HG03159 (cell line): Measurements from ENCODE around the gene KRT36.

Source experiments
- ATAC-seq: cut with Tn5 transposase; IDR thresholded peaks from one replicate; pipeline ENCODE4 v1.9.1; 2021; ENCODE audit warnings: mild to moderate bottlenecking, moderate library complexity; ENCODE audit not compliant: unreplicated experiment

Gene KRT36

GRCh38 chr17:41480136-41480535, 9.6 kb downstream of the KRT36 start:
- no peak for ATAC-seq

GRCh38 chr17:41478237-41478636, 11.5 kb downstream of the KRT36 start:
- no peak for ATAC-seq

- ATAC-seq, result no peak
These were observed 12.6 kb downstream of the KRT36 start for GRCh38 chr17:41476866-41477815.

GRCh38 chr17:41475421-41475820, 14.3 kb downstream of the KRT36 start:
- no peak for ATAC-seq

DNA sequence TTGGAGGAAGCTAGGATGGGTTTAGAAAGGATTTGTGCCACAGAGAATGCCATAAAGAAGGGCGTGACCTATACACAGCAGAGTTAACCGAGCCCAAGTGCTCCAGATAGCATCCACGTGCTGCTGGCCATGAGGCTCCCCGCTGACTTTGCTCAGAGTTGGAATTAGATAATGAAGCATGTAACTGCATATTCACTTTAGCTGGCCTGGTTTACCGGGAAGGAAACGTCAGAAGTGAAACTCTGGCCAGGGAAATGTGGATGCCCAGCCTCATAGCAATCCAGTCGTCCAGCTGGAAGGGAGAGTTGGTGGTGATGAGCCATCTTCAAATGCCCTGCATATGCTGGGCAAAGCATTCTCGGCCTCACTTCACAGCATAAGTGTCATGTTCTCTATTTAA, 14.8 kb downstream of the KRT36 start:
- no peak for ATAC-seq

- no peak for ATAC-seq
These were observed 21.4 kb downstream of the KRT36 start for GRCh38 chr17:41468346-41468745.

GRCh38 chr17:41467561-41467960, 22.1 kb downstream of the KRT36 start:
- no peak for ATAC-seq

GRCh38 chr17:41466988-41467387, 22.7 kb downstream of the KRT36 start, which contains the start of gene KRT32:
Gene KRT32, minus strand, starts transcription at chr17:41467386. Its CDS starts 61 bp downstream, at chr17:41467325.
- no peak for ATAC-seq

- ATAC-seq, result no peak
These were observed 25.0 kb downstream of the KRT36 start for GRCh38 chr17:41464682-41465081.

DNA sequence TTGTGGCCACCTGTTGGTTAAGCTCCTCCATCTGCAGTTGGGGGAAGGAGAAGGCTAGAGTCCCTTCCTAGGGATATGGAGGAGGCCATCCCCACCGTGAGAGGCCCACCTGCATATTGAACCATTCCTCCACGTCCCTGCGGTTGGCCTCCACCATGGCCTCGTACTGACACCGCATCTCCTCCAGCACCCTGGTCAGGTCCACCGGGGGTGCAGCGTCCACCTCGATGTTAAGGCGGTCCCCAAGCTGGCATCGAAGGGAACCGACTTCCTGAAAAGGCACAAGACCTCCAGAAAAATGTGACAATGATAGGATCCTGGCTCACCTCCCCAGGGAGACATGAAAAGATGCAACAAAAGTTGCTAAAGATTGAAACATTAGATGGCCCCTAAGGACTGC, 25.5 kb downstream of the KRT36 start:
- no peak for ATAC-seq

DNA sequence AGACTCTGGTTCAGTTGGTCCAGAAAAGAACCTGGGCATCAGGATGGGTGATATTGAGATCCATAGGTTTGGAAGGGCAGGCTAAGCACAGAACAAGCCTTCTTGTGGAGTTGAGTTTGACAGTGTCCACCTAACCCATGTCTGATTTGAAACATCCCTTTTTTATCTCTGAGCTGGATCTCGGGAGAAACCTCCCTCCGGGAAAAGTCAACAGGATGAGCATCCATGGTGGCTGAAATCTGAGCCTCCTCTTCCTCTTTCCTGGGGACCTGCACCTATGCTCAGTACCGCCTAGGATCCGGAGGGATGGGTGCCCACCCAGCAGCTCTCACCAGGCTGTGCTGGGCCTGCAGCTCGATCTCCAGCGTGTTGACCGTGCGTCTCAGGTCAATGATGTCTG, 26.0 kb downstream of the KRT36 start:
- no peak for ATAC-seq

GRCh38 chr17:41462705-41463104, 27.0 kb downstream of the KRT36 start:
- ATAC-seq, result no peak

DNA sequence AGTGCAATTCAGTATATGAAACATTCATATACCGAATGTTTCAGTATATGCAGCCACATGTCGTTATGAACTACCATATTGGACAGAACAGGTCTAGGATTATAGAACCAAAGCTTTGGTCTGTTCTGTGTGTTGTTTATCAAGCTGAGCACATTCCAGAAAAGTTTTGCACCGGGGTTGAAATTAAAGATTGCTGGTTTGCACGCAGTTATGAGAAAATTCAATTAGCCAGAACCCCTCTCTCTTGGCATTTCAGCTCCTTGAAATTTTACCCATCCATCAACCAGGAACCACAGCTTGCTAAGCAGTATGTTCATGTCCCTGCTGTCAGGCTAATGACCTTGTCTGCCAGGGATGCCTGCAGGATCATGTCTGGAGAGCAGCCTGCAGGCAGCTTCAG, 32.0 kb downstream of the KRT36 start:
- no peak for ATAC-seq

DNA sequence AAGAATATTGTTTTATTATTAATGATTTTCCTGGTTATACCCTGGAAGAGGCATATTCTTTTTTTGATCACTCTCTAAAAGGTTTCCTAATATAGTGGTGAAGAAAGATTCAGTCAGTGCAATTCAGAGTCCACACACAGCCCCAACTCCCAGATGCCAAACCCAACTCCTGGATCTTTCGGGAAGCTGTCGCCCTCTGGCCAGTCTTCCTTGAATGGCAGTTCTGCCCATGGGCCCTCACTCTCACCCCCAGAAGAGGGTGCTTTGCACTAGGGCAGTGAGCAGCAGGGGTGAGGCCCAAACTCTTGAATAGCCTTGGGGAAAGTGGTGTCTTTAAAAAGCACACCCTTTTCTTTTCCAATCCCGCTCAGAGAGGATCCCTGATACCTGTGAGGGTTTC, 33.5 kb downstream of the KRT36 start:
- no peak for ATAC-seq

- ATAC-seq, result no peak
These were observed 34.5 kb downstream of the KRT36 start for GRCh38 chr17:41455236-41455635.

GRCh38 chr17:41453066-41453465, 36.6 kb downstream of the KRT36 start:
- ATAC-seq, result no peak

GRCh38 chr17:41452281-41452680, 37.4 kb downstream of the KRT36 start:
- ATAC-seq, result no peak

DNA sequence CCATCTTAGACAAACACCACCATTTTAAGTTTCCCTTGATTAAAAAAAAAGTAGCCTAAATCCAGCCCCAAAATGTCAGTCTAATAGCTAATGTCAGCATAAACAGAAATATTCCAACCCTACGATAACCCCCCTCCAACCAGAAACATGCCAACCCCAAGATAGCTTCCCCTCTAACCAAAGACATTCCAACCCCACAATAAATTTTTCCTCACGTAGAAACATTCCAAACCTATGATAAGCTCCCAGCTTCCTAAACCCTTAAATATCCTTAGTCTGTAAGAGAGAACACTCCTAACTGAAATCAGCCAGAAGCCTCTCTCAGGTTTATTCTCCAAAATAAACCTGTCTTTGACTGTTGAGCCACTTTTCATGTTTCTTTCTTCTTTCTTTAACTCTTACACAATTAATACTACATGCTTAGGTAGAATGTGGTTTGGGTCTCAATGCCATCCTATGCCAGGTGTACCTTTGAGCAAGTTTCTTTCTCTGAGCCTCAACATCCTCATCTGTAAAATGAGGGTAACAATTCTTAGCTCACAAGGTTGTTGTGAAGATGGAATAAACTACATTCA, 38.5 kb downstream of the KRT36 start:
- ATAC-seq, result no peak

GRCh38 chr17:41449008-41449407, 40.7 kb downstream of the KRT36 start:
- no peak for ATAC-seq

GRCh38 chr17:41448506-41448905, 41.2 kb downstream of the KRT36 start:
- ATAC-seq, result no peak

- no peak for ATAC-seq
These were observed 42.9 kb downstream of the KRT36 start for GRCh38 chr17:41446806-41447205.

DNA sequence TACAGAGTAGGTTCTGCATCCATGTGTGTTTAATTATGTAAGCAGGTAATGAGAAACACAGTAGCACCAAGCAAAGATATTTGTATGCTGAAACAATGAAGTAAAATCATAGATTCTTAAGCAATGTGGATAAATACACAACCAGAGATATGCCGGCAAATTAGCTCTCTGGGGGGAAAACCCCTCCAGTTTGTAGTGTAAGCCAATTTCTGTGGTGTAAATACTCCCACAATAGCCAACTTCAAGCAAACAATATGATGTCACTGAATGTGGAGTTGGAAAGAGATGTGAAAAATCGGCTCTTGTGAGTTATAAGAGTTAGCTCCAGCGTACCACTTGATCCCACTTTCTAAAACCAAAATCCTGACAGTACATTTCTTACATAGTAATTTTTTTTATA, 45.1 kb downstream of the KRT36 start:
- ATAC-seq, result no peak
